Measurements from ENCODE around the gene MTREX.

MTREX gene

GRCh38 chr5:55469839-55470238 lies 162.1 kb downstream of the MTREX start:
- Histone ChIP-seq H3K9ac (ENCODE audit: low read length) (no peak overlapping the region), H3K27me3 (ENCODE audit: low read depth, low read length) (no peaks in the 10 kb centered on the region), H3K4me3 (ENCODE audit: low read length) (no peak overlapping the region), H4K20me1 (ENCODE audit: insufficient read depth, low read length) (no peaks in the 10 kb centered on the region), H3K4me2 (ENCODE audit: low read length) (no peak overlapping the region), H3K27ac (ENCODE audit: low read length) (no peak overlapping the region), H3K79me2 (ENCODE audit: low read length) (no peaks in the 10 kb centered on the region), H3K4me1 (ENCODE audit: low read length) (no peaks in the 10 kb centered on the region), H3K9me3 (ENCODE audit: insufficient read depth, low read length) (no peaks in the 10 kb centered on the region), H2AFZ (ENCODE audit: low read depth, low read length) (no peak overlapping the region), H3K36me3 (replicated peaks; ENCODE audit: low read depth, low read length) (no peaks in the 10 kb centered on the region)
- TF ChIP-seq CTCF (IDR thresholded peaks at IDR 0.05; ENCODE audit: low read depth, low read length) (no peak), EZH2phosphoT487 (IDR thresholded peaks at IDR 0.05; ENCODE audit: low read depth) (no peak)

- Histone ChIP-seq H3K4me3 (ENCODE audit: low read length) (no peak overlapping the region), H3K4me2 (ENCODE audit: low read length) (no peak overlapping the region), H3K36me3 (replicated peaks; ENCODE audit: low read depth, low read length) (no peaks in the 10 kb centered on the region), H3K27ac (ENCODE audit: low read length) (no peak overlapping the region), H3K4me1 (ENCODE audit: low read length) (no peaks in the 10 kb centered on the region), H3K9ac (ENCODE audit: low read length) (no peak overlapping the region), H3K9me3 (ENCODE audit: insufficient read depth, low read length) (no peaks in the 10 kb centered on the region), H2AFZ (ENCODE audit: low read depth, low read length) (no peak overlapping the region), H3K27me3 (ENCODE audit: low read depth, low read length) (no peaks in the 10 kb centered on the region), H4K20me1 (ENCODE audit: insufficient read depth, low read length) (no peaks in the 10 kb centered on the region), H3K79me2 (ENCODE audit: low read length) (no peaks in the 10 kb centered on the region)
- TF ChIP-seq EZH2phosphoT487 (IDR thresholded peaks at IDR 0.05; ENCODE audit: low read depth) (no peak), CTCF (IDR thresholded peaks at IDR 0.05; ENCODE audit: low read depth, low read length) (no peak)
These were observed 162.5 kb downstream of the MTREX start for GRCh38 chr5:55470282-55470681.

GRCh38 chr5:55471468-55471867 lies 163.7 kb downstream of the MTREX start:
- no peaks in the 10 kb centered on the region for H4K20me1 ChIP-seq (ENCODE audit: insufficient read depth, low read length)
- H3K9me3 ChIP-seq (ENCODE audit: insufficient read depth, low read length) = no peaks in the 10 kb centered on the region
- H3K4me3 ChIP-seq (ENCODE audit: low read length) = no peak overlapping the region
- H3K36me3 ChIP-seq (replicated peaks; ENCODE audit: low read depth, low read length) = no peaks in the 10 kb centered on the region
- H3K27me3 ChIP-seq (ENCODE audit: low read depth, low read length) = no peaks in the 10 kb centered on the region
- H3K27ac ChIP-seq (ENCODE audit: low read length) = no peak overlapping the region
- H3K9ac ChIP-seq (ENCODE audit: low read length) = no peak overlapping the region
- no peak overlapping the region for H2AFZ ChIP-seq (ENCODE audit: low read depth, low read length)
- H3K4me2 ChIP-seq (ENCODE audit: low read length) = no peak overlapping the region
- TF ChIP-seq EZH2phosphoT487 (IDR thresholded peaks at IDR 0.05; ENCODE audit: low read depth) (no peak), CTCF (IDR thresholded peaks at IDR 0.05; ENCODE audit: low read depth, low read length) (no peak)
- H3K4me1 ChIP-seq (ENCODE audit: low read length) = no peaks in the 10 kb centered on the region
- H3K79me2 ChIP-seq (ENCODE audit: low read length) = no peaks in the 10 kb centered on the region

- Histone ChIP-seq H3K9me3 (ENCODE audit: insufficient read depth, low read length) (no peaks in the 10 kb centered on the region), H3K36me3 (replicated peaks; ENCODE audit: low read depth, low read length) (no peaks in the 10 kb centered on the region), H3K4me2 (ENCODE audit: low read length) (no peak overlapping the region), H4K20me1 (ENCODE audit: insufficient read depth, low read length) (no peaks in the 10 kb centered on the region), H3K4me3 (ENCODE audit: low read length) (no peak overlapping the region), H3K79me2 (ENCODE audit: low read length) (no peaks in the 10 kb centered on the region), H2AFZ (ENCODE audit: low read depth, low read length) (no peak overlapping the region), H3K27me3 (ENCODE audit: low read depth, low read length) (no peaks in the 10 kb centered on the region), H3K27ac (ENCODE audit: low read length) (no peak overlapping the region), H3K9ac (ENCODE audit: low read length) (no peak overlapping the region), H3K4me1 (ENCODE audit: low read length) (no peaks in the 10 kb centered on the region)
- no peak for TF ChIP-seq CTCF (IDR thresholded peaks at IDR 0.05; ENCODE audit: low read depth, low read length)
- no peak for TF ChIP-seq EZH2phosphoT487 (IDR thresholded peaks at IDR 0.05; ENCODE audit: low read depth)
These were observed 164.9 kb downstream of the MTREX start for GRCh38 chr5:55472642-55473041.

Data from OCI-LY3 (cell line).